Activated T-cell treated with anti-CD3 and anti-CD28 coated beads for 1 hour (primary cell): Measurements from ENCODE around the gene SFTPD.

Experiments
- DNase-seq: peaks from one replicate; pipeline ENCODE4 v3.0.0-alpha.2; 2020; ENCODE audit warnings: low read depth

The SFTPD gene

DNA sequence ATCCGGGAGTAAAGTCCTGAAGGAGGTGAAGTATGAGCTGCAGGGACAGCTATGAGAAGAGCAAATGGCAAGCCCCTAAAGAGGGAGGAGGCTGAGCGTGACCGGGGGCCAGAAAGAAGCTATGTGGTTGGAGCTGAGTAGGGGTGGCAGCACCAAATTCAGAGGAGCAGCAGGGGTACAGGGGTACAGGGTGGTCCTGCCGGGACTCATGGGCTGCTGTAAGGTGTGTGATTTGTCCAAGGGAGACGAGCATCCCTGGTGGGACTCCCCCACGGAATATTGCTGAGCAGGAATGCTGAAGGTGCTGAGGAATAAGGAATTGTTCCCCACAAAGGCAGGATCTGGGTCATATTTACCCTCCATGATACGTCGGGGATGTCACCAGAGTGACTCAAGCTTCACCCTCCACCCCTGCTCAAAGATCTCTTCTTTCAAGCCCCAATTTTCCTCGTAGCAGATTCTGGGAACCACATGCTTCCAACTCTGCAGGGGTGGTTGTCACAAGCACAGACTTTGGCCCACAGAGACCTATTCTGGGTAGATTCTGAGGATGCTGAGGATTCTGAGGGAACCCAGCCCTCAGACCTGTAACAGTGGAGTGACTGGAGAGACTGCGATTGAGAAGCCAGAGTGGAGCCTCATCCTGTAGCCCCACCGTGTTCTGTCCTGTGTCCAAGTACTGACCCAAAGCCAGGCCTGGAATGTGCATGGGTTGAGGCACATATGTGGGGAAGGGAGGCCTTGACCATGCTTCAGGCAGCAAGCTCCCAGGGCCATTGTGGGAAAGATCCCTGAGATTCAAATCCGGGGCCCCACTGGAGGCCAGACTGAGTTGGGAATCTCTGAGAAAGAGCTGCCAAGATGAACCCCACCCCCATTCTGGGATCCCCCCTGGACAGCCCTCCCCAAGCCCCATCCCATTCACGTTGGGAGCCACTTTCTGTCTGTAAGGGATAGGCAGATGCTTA is 4.2 kb downstream of the SFTPD start:
- no peak for DNase-seq

DNA sequence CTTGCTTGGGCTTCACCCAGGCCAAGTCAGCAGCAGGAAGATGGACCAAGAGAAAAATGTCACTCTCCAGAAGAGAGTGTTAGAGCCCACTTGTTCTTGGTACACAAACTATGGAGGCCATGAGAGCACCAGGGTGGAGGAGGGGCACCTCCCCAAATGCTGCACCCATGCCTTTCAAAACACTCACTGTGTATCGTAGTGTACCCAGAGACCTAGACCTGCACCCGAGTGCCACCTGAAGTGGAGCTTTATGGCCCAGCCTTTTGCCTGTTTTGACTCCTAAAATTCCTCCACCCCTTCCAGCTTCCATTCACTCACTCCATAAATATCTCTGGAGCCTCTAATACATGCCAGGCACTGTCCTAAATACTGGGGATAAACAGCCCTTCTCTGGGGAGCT is 5.0 kb downstream of the SFTPD start:
- DNase-seq, result no peak

- DNase-seq, result no peak
These were observed 6.4 kb downstream of the SFTPD start for GRCh38 chr10:79942261-79943185.

DNA sequence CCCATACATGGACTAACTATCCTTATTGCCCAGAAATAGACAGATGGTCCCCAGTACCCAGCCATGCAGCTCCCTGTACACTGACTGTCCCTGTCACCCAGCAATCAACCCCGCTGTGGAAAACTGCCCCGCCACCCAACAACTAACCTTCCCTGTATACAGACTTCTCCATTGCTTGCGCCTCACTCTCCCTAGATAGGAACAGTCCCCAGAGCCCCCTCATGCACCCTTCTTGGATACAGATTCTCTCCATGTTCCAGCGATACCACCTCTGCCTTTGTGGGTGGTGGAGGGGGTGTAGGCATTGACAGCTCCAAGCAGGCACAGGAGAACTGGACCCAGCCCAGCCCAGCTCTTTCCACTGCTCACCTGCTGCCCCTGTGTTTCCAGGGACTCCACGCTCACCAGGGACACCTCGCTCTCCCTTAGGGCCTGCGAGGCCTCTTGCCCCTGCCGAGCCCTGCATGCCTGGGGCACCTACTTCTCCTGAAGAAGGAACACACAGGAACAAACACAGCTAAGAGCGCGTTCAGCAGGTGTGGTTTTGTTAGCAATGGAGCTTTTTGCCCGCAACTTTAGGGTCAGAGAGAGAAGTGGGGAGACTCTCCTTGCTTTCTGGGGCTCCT is 7.2 kb downstream of the SFTPD start:
- no peak for DNase-seq

GRCh38 chr10:79941146-79941545 is 7.8 kb downstream of the SFTPD start:
- no peak for DNase-seq

GRCh38 chr10:79940431-79940830 is 8.5 kb downstream of the SFTPD start:
- no peak for DNase-seq

- no peak for DNase-seq
These were observed 8.9 kb downstream of the SFTPD start for GRCh38 chr10:79939969-79940368.

- DNase-seq, result no peak
These were observed 10.0 kb downstream of the SFTPD start for GRCh38 chr10:79938728-79939406.

GRCh38 chr10:79937701-79938151 is 11.2 kb downstream of the SFTPD start:
- no peak for DNase-seq

GRCh38 chr10:79936625-79937615 is 12.0 kb downstream of the SFTPD start:
- no peak for DNase-seq

DNA sequence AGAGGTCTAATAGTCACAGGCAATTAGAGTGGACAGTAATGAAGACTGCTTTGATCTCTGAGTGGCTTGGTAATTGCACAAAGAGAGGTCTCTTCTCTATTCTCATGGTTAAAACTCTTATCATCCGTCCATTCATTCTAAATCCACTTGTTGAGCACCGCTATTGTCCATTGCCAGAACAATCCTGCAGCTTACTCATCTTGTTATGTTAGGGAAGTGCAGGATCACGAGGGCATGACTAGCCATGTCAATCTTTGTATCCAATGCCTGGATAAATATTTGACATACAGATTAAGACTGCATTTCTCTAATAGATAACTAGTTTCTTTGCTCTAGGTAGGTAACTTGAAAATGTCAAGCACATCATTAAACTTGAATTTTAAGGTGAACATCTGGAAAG is 14.9 kb downstream of the SFTPD start:
- no peak for DNase-seq

DNA sequence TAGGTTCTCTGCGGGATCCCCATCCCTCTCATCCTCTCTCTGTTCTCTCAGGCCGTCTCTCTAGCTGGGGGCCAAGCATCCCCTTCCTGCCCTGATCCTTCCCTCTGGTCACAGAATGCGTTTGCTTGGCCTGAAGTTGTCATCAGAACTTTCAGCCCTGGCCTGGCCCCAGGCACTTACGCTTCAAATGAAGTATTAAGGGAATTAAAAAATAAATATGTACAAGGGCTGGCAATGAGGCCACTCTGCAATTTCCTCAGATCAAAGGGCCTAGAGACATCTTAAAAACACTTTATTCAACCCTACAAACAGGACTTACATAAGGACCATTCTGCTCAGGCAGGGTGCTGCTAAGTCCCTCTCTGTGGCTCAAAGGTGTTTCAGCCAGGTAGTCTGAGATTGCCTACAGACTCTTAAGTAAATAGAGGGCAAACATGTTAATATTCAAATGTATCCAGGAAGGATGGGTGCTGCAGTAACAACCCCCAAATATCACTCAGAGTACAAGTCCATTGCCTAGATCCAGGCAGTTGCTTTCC is 16.0 kb downstream of the SFTPD start:
- DNase-seq, result no peak

- no peak for DNase-seq
These were observed 16.6 kb downstream of the SFTPD start for GRCh38 chr10:79932307-79932706.

DNA sequence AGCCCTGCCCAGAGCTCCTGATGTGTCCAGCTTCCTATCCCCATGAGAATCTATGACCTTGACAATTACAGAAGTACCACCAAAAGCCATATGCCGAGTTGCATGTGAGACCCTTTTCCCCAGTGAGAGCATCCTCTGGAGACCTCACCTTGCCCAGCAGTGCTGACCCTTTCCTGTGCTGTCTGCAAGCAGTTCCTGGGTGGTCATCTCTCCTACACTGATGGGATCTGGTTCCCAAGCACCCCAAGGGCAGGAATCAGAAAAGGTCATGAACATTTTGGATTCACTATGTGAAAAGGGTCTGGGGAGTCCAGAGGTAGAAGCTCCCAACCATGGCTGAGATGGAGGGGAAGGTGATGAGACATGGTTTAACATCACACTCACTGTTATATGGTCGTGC is 18.2 kb downstream of the SFTPD start:
- DNase-seq, result no peak

GRCh38 chr10:79930267-79930666 is 18.6 kb downstream of the SFTPD start:
- no peak for DNase-seq

DNA sequence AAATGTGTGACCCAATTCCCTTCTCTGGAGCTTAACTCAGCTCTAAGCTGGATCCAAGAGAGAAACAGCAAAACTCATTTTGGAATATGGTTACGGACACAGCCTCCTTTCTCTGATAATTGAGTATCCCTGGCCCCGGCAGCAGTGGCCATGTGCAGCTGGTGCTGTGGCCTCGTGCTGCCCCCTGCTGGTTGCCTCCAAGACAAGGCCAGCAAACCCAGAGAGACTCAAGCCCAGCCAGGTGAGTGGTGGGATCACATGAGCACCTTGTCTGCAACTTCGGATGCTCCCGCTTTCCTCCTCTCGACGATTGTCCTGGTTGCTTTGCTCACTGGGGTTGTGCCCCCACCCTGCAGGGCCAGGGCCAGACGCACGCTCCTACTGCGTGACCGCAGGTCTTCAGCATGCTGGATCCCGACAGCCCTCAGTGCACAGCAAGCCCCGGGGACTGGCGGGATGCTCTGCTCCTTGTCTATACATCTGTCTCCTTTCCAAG is 19.4 kb downstream of the SFTPD start:
- peak; percentile 67 for DNase-seq

DNA sequence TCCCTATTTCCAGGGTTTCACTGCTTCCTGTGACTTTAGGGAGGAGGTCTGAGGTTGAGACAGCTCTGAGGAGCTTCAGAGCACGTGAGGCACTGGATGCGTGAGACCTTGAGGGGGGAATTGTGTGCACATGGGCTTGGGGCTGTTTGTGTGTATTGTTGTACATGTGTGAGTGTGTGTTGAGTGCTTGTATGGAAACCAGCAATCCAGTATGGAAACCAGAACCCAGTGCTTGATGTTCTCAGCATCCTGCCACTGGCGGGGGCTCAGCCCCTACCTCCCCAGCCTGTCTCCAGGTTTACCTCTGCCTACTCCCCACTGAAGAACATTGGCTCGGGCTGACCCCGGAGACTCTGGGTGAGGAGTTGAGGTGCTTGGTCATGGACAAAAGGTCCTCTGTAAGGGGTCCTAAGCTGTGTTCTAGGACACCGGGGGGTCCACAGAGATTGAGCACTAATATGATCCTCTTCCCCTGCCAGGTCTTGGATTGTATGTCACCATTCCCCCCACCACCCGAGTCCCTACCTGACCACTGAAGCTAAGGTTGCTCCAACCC is 20.8 kb downstream of the SFTPD start:
- DNase-seq, result no peak

DNA sequence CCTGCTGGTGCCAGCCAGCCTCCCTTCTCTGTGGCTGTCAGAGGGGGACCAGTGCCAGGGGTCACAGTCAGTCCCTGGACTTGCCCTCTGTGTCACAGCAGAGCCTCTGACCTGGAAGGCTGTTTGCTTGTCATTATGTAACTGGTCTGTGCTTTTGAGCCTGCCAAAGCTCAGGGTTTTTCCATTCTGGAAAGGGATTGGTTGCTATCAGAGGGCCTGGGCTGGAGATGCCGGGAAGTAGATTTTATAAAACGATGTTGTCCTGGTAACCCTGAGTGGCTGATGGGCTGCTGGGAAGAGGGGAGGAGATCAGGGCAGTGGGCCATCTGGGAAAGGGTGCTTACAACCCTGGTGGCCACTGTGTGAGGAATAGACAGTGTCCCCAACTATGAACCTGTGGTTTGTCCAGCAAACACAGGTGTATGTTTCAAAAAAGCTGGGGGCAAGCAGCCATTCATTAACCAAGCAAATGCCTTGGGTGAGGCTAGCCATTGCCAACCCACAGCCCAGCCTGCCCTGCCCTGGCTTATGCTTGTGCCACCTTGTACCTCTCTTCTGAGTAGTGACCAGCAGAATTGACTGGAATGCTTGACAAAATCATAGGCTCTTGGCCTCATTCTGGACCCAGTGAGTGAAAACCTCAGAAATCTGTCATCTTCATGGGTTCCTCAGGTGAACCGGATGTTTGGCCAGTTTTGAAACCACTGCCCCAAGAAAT is 21.6 kb downstream of the SFTPD start:
- no peak for DNase-seq

DNA sequence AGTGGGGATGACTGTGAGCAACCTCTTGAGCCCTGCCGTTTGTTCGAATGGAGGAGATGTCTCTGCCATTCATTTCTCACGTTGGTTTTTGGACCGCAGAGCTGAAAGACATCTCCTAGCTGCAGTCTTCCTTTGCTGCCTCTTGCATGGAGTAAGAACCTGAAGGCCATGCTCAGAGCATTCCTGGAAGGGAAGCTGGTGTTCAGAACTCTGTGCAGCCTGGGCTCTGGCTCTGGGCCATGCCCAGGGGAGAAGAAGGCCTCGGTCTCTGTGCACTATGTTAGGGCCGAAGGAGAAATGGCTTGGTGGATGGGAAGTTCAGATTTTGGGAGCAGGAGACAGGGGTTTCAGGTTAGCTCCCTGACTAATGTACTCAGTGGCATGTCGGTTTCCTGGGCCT is 22.9 kb downstream of the SFTPD start:
- no peak for DNase-seq
